ENCODE measurements around the gene USP26.

- TF ChIP-seq CTCF (IDR thresholded peaks at IDR 0.05), result no peak
- no peak for TF ChIP-seq POLR2A (IDR thresholded peaks at IDR 0.05)
- no peak for TF ChIP-seq POLR2AphosphoS5 (IDR thresholded peaks at IDR 0.05)
Measured at GRCh38 chrX:133018229-133018628, 78.7 kb downstream of the USP26 start.

All from breast epithelium (tissue), 3 donors.